DOHH2 (cell line): ENCODE measurements around the gene SYNCRIP.

Experiments
- CTCF ChIP-seq: fragments of 200-600 bp; sonication (generic); IDR thresholded peaks from one replicate; pipeline ENCODE4 v1.5.1; 2014; ENCODE audit warnings: antibody characterized with exemption, mild to moderate bottlenecking, low read depth, low read length; ENCODE audit not compliant: poor library complexity, severe bottlenecking
- EZH2phosphoT487 ChIP-seq: fragments of 200-600 bp; sonication (generic); IDR thresholded peaks from 2 replicates; pipeline ENCODE4 v1.6.1; 2017; ENCODE audit warnings: borderline replicate concordance, mild to moderate bottlenecking, antibody characterized with exemption, low read length, moderate library complexity, mixed read lengths

GRCh38 chr6:85574932-85575598, 67.6 kb downstream of the SYNCRIP start:
- TF ChIP-seq CTCF, result no peak
- TF ChIP-seq EZH2phosphoT487, result no peak
